OCI-LY7 (cell line): ENCODE data around the gene CLEC20A. TPM values are rescaled to one million over a fixed set of nuclear protein-coding genes. Genes with fewer than 3 reads are reported as not detected.

Experiments used
- BruUV-seq: library from RNA; stranded (reverse); fragments of 400-500 nt; replicated peaks from 2 replicates; lab custom pipeline; 2021; lab: Mats Ljungman, UMichigan
- CTCF ChIA-PET: fragments of 300-600 bp; sonication (Branson Sonifier 250); formaldehyde crosslinking; loops from one replicate; lab custom pipeline; 2022; ENCODE audit warnings: antibody characterized with exemption; ENCODE audit not compliant: unreplicated experiment; lab: Charles Lee
- POLR2A ChIA-PET: fragments of 300-600 bp; sonication (Branson Sonifier 250); formaldehyde crosslinking; loops from one replicate; lab custom pipeline; 2022; ENCODE audit warnings: antibody characterized with exemption; lab: Charles Lee
- DNase-seq: peaks from one replicate; pipeline ENCODE4 v3.0.0-alpha.2; 2015; ENCODE audit warnings: low spot score
- H2AFZ ChIP-seq: fragments of 200-600 bp; sonication (generic), shearing (Covaris generic); 2 replicates; pipeline ENCODE4 v1.6.1; 2014; ENCODE audit warnings: mild to moderate bottlenecking, antibody characterized with exemption, low read length, moderate library complexity
- H3K27ac ChIP-seq: fragments of 200-600 bp; sonication (generic); 2 replicates; pipeline ENCODE4 v1.5.1; 2014; ENCODE audit warnings: mixed run types, low read depth, mild to moderate bottlenecking, moderate library complexity, low read length, inconsistent platforms; ENCODE audit not compliant: poor library complexity, severe bottlenecking
- H3K36me3 ChIP-seq: fragments of 200-600 bp; sonication (generic); 2 replicates; pipeline ENCODE4 v1.6.1; 2014; ENCODE audit warnings: mild to moderate bottlenecking, antibody characterized with exemption, low read length, moderate library complexity, mixed read lengths; ENCODE audit not compliant: insufficient read depth
- H3K4me1 ChIP-seq: fragments of 200-600 bp; sonication (generic); 2 replicates; pipeline ENCODE4 v1.5.1; 2014; ENCODE audit warnings: mild to moderate bottlenecking, low read length; ENCODE audit not compliant: insufficient read depth, poor library complexity, severe bottlenecking
- H3K4me2 ChIP-seq: fragments of 200-600 bp; sonication (generic); 2 replicates; pipeline ENCODE4 v1.6.1; 2014; ENCODE audit warnings: mild to moderate bottlenecking, low read length
- H3K4me3 ChIP-seq: fragments of 200-600 bp; sonication (generic); 2 replicates; pipeline ENCODE4 v1.5.1; 2014; ENCODE audit warnings: mild to moderate bottlenecking, low read depth, low read length; ENCODE audit not compliant: poor library complexity, severe bottlenecking
- H3K79me2 ChIP-seq: fragments of 200-600 bp; sonication (generic); 2 replicates; pipeline ENCODE4 v1.6.1; 2016; ENCODE audit warnings: low read depth, mild to moderate bottlenecking, low read length, moderate library complexity, mixed read lengths; ENCODE audit not compliant: insufficient read depth
- H3K9me2 ChIP-seq: fragments of 200-600 bp; sonication (generic); 2 replicates; pipeline ENCODE4 v1.6.1; 2016; ENCODE audit warnings: mild to moderate bottlenecking, low read length, mixed read lengths; ENCODE audit not compliant: insufficient read depth
- H3K9me3 ChIP-seq: fragments of 200-600 bp; sonication (generic); 2 replicates; pipeline ENCODE4 v1.6.1; 2014; ENCODE audit warnings: mild to moderate bottlenecking, mixed run types, low read length, mixed read lengths
- H4K20me1 ChIP-seq: fragments of 200-600 bp; sonication (generic); 2 replicates; pipeline ENCODE4 v1.6.1; 2014; ENCODE audit warnings: mild to moderate bottlenecking, antibody characterized with exemption, low read length, moderate library complexity, mixed read lengths; ENCODE audit not compliant: insufficient read depth
- CTCF ChIP-seq: fragments of 200-600 bp; sonication (generic); conservative IDR thresholded peaks from 2 replicates; pipeline ENCODE4 v1.5.1; 2014; ENCODE audit warnings: mild to moderate bottlenecking, antibody characterized with exemption, low read length, moderate library complexity, mixed read lengths
- EZH2phosphoT487 ChIP-seq: fragments of 200-600 bp; sonication (generic); IDR thresholded peaks from 2 replicates; pipeline ENCODE4 v1.6.1; 2018; ENCODE audit warnings: low read depth, borderline replicate concordance, mild to moderate bottlenecking, mixed run types, antibody characterized with exemption, low read length, moderate library complexity, mixed read lengths
- intact Hi-C: fragments of 100-400 bp; cut with micrococcal nuclease; formaldehyde crosslinking; loops from one replicate; pipeline ENCODE4 v1.10.0; 2022; ENCODE audit not compliant: unreplicated experiment
- total RNA-seq, 2 experiments: library from RNA; depleted of rRNA in 1 of 2; stranded (reverse); fragments of >200 nt in 1 of 2; shearing (Covaris generic) in 1 of 2; gene quantifications; 2 replicates each; pipeline ENCODE4 v1.2.3, GENCODE V29; 2014 to 2022

The CLEC20A gene
- total RNA-seq, 2 experiments from 2014 or later: not detected

GRCh38 chr1:178483251-178483957 is 13.4 kb downstream of the CLEC20A start:
- TF ChIP-seq EZH2phosphoT487 (no peak), CTCF (no peak)
- Histone ChIP-seq H2AFZ (no peak overlapping the region), H3K9me3 (no peaks in the 10 kb centered on the region), H3K79me2 (no peaks in the 10 kb centered on the region), H3K9me2 (no peaks in the 10 kb centered on the region), H3K4me3 (no peak overlapping the region), H3K27ac (no peak overlapping the region), H3K4me2 (no peak overlapping the region), H3K4me1 (no peaks in the 10 kb centered on the region), H4K20me1 (no peaks in the 10 kb centered on the region), H3K36me3 (no peaks in the 10 kb centered on the region)
- ChIA-PET POLR2A (interaction anchor here (0.5 kb wide), 1 partner anchor 968 kb away, joined by 3 read pairs; no protein-coding TSS in a partner anchor), CTCF (no interaction called here)
- no peak for DNase-seq
- no TSS peak for BruUV-seq
- intact Hi-C loops: no loop called here

DNA sequence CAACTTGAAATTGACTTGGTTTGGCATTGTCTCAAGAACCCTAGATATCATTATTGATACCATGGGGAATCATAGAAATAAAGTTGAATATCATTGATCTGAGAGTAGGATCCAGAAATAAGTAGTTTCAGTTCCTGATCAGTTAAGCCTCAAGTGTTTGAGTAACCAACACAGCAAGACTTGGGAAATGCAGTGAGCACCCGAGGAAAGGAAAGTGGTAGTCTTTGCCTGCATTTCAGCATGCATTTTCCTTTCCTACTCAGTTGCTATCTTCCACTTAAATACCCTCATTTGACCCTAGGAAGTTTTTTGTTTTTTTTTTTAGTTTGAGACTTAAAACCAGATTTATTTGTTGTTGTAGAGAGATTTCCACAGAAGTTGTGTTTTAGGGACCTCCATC is 18.9 kb downstream of the CLEC20A start:
- CTCF ChIA-PET: no interaction called here
- intact Hi-C loops: no loop called here
- BruUV-seq: no TSS peak

More for the DNA sequence above, 18.9 kb downstream of the CLEC20A start:
- no peak overlapping the region for H2AFZ ChIP-seq
- no peaks in the 10 kb centered on the region for H3K36me3 ChIP-seq
- no peaks in the 10 kb centered on the region for H3K79me2 ChIP-seq
- no peak overlapping the region for H3K4me2 ChIP-seq
- H4K20me1 ChIP-seq: no peaks in the 10 kb centered on the region
- POLR2A ChIA-PET: no interaction called here
- DNase-seq: no peak
- H3K4me1 ChIP-seq: no peaks in the 10 kb centered on the region
- no peaks in the 10 kb centered on the region for H3K9me3 ChIP-seq
- no peaks in the 10 kb centered on the region for H3K9me2 ChIP-seq
- H3K27ac ChIP-seq: no peak overlapping the region
- TF ChIP-seq CTCF (no peak), EZH2phosphoT487 (no peak)
- no peak overlapping the region for H3K4me3 ChIP-seq
